Measurements from ENCODE around the gene TXLNA.

TXLNA gene

GRCh38 chr1:32221980-32222755 lies 42.7 kb downstream of the TXLNA start, which contains the start of the genes EIF3I and TMEM234:
EIF3I (plus strand) TSS chr1:32222407; CDS start chr1:32222442, 35 bp downstream.
TMEM234 (minus strand) TSS chr1:32222353; CDS start chr1:32222322, 31 bp downstream.
- H3K27me3 ChIP-seq (ENCODE audit: control insufficient read depth in 5 of 5, insufficient read depth in 4 of 5, low read length in 5 of 5): no peaks in the 10 kb centered on the region
- H3K4me1 ChIP-seq (ENCODE audit: control insufficient read depth in 5 of 5, insufficient read depth in 5 of 5, low read length in 5 of 5): peaks cover 7 to 32% (median 28%) of the 10 kb centered on the region in 5 donors
- peak within 1 kb of the TSS; percentile 90 to 98 (median 96) for H3K9ac ChIP-seq (ENCODE audit: low read length in 5 of 5)
- H3K9me3 ChIP-seq (ENCODE audit: control insufficient read depth in 5 of 5, low read length in 5 of 5): no peaks in the 10 kb centered on the region
- peak within 1 kb of the TSS; percentile 88 to 98 (median 93) for H3K4me3 ChIP-seq (ENCODE audit: low read depth in 1 of 5, low read length in 5 of 5)
- peaks cover 0 to 50% (median 32%) of the 10 kb centered on the region in 5 donors for H3K36me3 ChIP-seq (ENCODE audit: control insufficient read depth in 5 of 5, insufficient read depth in 5 of 5, low read length in 5 of 5)
- H3K27ac ChIP-seq (ENCODE audit: low read depth, low read length): peak within 1 kb of the TSS; percentile 97

- H3K27ac ChIP-seq (ENCODE audit: low read depth, low read length): peak overlapping the region; percentile 97
- peak overlapping the region in 4 of 5 donors; percentile 26 to 71 (median 60) for H3K9ac ChIP-seq (ENCODE audit: low read length in 5 of 5)
- no peaks in the 10 kb centered on the region for H3K9me3 ChIP-seq (ENCODE audit: control insufficient read depth in 5 of 5, low read length in 5 of 5)
- peaks cover 4 to 54% (median 41%) of the 10 kb centered on the region in 5 donors for H3K36me3 ChIP-seq (ENCODE audit: control insufficient read depth in 5 of 5, insufficient read depth in 5 of 5, low read length in 5 of 5)
- peaks cover 7 to 32% (median 28%) of the 10 kb centered on the region in 5 donors for H3K4me1 ChIP-seq (ENCODE audit: control insufficient read depth in 5 of 5, insufficient read depth in 5 of 5, low read length in 5 of 5)
- no peaks in the 10 kb centered on the region for H3K27me3 ChIP-seq (ENCODE audit: control insufficient read depth in 5 of 5, insufficient read depth in 4 of 5, low read length in 5 of 5)
- H3K4me3 ChIP-seq (ENCODE audit: low read depth in 1 of 5, low read length in 5 of 5): peak overlapping the region in 4 of 5 donors; percentile 32 to 95 (median 72)
Observed at GRCh38 chr1:32223683-32224082, 44.2 kb downstream of the TXLNA start.

DNA sequence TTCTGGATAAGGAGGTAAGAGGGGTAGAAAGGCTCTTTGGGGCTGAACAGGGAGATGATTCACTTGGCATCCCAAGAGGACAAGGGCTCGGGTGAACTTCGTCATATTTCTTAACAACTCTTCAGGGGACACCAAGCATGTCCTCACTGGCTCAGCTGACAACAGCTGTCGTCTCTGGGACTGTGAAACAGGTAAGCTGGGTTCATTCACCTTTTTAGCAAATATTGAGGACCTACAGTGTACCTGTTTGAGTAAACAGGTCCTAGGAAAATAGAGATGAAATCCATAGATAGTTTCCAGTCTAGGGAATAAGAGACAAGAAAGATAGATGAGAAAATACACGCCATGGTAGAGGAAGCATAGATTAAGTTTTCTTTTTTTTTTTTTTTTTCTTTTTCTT lies 44.8 kb downstream of the TXLNA start:
- Histone ChIP-seq H3K9me3 (ENCODE audit: control insufficient read depth in 5 of 5, low read length in 5 of 5) (no peaks in the 10 kb centered on the region), H3K4me3 (ENCODE audit: low read depth in 1 of 5, low read length in 5 of 5) (peak overlapping the region in 4 of 5 donors; percentile 0 to 93 (median 42)), H3K36me3 (ENCODE audit: control insufficient read depth in 5 of 5, insufficient read depth in 5 of 5, low read length in 5 of 5) (peaks cover 4 to 56% (median 43%) of the 10 kb centered on the region in 5 donors), H3K27ac (ENCODE audit: low read depth, low read length) (peak overlapping the region; percentile 97), H3K9ac (ENCODE audit: low read length in 5 of 5) (peak overlapping the region in 2 of 5 donors; percentile 38 to 71), H3K27me3 (ENCODE audit: control insufficient read depth in 5 of 5, insufficient read depth in 4 of 5, low read length in 5 of 5) (no peaks in the 10 kb centered on the region), H3K4me1 (ENCODE audit: control insufficient read depth in 5 of 5, insufficient read depth in 5 of 5, low read length in 5 of 5) (peaks cover 7 to 32% (median 28%) of the 10 kb centered on the region in 5 donors)

- Histone ChIP-seq H3K36me3 (ENCODE audit: control insufficient read depth in 5 of 5, insufficient read depth in 5 of 5, low read length in 5 of 5) (peaks cover 6 to 81% (median 65%) of the 10 kb centered on the region in 5 donors), H3K27ac (ENCODE audit: low read depth, low read length) (no peak overlapping the region), H3K27me3 (ENCODE audit: control insufficient read depth in 5 of 5, insufficient read depth in 4 of 5, low read length in 5 of 5) (no peaks in the 10 kb centered on the region), H3K4me1 (ENCODE audit: control insufficient read depth in 5 of 5, insufficient read depth in 5 of 5, low read length in 5 of 5) (peaks cover 1 to 5% (median 5%) of the 10 kb centered on the region in 5 donors), H3K9me3 (ENCODE audit: control insufficient read depth in 5 of 5, low read length in 5 of 5) (no peaks in the 10 kb centered on the region), H3K9ac (ENCODE audit: low read length in 5 of 5) (no peak overlapping the region), H3K4me3 (ENCODE audit: low read depth in 1 of 5, low read length in 5 of 5) (no peak overlapping the region)
Observed at GRCh38 chr1:32228771-32229170, 49.3 kb downstream of the TXLNA start.

DNA sequence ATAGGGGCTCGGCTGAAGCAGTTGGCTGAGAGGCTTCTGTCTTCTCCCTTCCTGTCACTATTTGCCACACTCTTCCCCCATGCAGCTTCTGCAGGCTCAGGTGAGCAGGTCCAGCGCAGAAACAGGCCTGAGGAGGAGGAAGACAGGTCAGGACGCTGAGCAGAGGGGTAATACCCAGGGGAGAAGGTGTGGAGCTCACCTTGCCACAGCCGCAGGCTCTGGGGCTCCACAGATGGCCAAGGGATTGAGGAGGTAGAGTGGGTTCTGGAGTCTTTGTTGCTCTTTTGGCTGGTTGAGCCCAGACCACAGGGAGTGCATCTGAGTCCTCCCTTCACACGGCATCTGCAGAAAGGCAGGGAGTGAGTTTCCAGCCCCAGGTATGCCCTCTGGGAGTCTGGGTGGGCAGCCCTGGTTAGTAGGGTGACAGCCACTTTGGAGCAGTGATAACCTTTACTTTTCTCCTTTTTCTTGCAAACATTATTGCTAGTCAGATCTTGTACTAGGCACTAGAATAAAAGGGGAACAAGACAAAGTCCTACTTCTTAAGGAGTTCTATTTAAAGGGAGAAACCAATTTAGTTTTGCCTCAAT lies 52.5 kb downstream of the TXLNA start:
- Histone ChIP-seq H3K27me3 (ENCODE audit: control insufficient read depth in 5 of 5, insufficient read depth in 4 of 5, low read length in 5 of 5) (no peaks in the 10 kb centered on the region), H3K27ac (ENCODE audit: low read depth, low read length) (no peak overlapping the region), H3K36me3 (ENCODE audit: control insufficient read depth in 5 of 5, insufficient read depth in 5 of 5, low read length in 5 of 5) (peaks cover 6 to 67% (median 59%) of the 10 kb centered on the region in 5 donors), H3K4me3 (ENCODE audit: low read depth in 1 of 5, low read length in 5 of 5) (no peak overlapping the region), H3K9me3 (ENCODE audit: control insufficient read depth in 5 of 5, low read length in 5 of 5) (no peaks in the 10 kb centered on the region), H3K4me1 (ENCODE audit: control insufficient read depth in 5 of 5, insufficient read depth in 5 of 5, low read length in 5 of 5) (no peaks in the 10 kb centered on the region), H3K9ac (ENCODE audit: low read length in 5 of 5) (no peak overlapping the region)

GRCh38 chr1:32232558-32233304 lies 53.3 kb downstream of the TXLNA start:
- Histone ChIP-seq H3K27me3 (ENCODE audit: control insufficient read depth in 5 of 5, insufficient read depth in 4 of 5, low read length in 5 of 5) (no peaks in the 10 kb centered on the region), H3K9ac (ENCODE audit: low read length in 5 of 5) (no peak overlapping the region), H3K9me3 (ENCODE audit: control insufficient read depth in 5 of 5, low read length in 5 of 5) (no peaks in the 10 kb centered on the region), H3K27ac (ENCODE audit: low read depth, low read length) (no peak overlapping the region), H3K36me3 (ENCODE audit: control insufficient read depth in 5 of 5, insufficient read depth in 5 of 5, low read length in 5 of 5) (peaks cover 6 to 62% (median 53%) of the 10 kb centered on the region in 5 donors), H3K4me3 (ENCODE audit: low read depth in 1 of 5, low read length in 5 of 5) (no peak overlapping the region), H3K4me1 (ENCODE audit: control insufficient read depth in 5 of 5, insufficient read depth in 5 of 5, low read length in 5 of 5) (no peaks in the 10 kb centered on the region)

- Histone ChIP-seq H3K9me3 (ENCODE audit: control insufficient read depth in 5 of 5, low read length in 5 of 5) (no peaks in the 10 kb centered on the region), H3K4me1 (ENCODE audit: control insufficient read depth in 5 of 5, insufficient read depth in 5 of 5, low read length in 5 of 5) (peaks cover 0 to 2% (median under 1%) of the 10 kb centered on the region in 5 donors), H3K9ac (ENCODE audit: low read length in 5 of 5) (no peak overlapping the region), H3K27me3 (ENCODE audit: control insufficient read depth in 5 of 5, insufficient read depth in 4 of 5, low read length in 5 of 5) (no peaks in the 10 kb centered on the region), H3K4me3 (ENCODE audit: low read depth in 1 of 5, low read length in 5 of 5) (no peak overlapping the region), H3K36me3 (ENCODE audit: control insufficient read depth in 5 of 5, insufficient read depth in 5 of 5, low read length in 5 of 5) (peaks cover under 1 to 43% (median 39%) of the 10 kb centered on the region in 5 donors), H3K27ac (ENCODE audit: low read depth, low read length) (no peak overlapping the region)
Observed at GRCh38 chr1:32234792-32235191, 55.3 kb downstream of the TXLNA start.

GRCh38 chr1:32239337-32239736 lies 59.9 kb downstream of the TXLNA start:
- Histone ChIP-seq H3K4me1 (ENCODE audit: control insufficient read depth in 5 of 5, insufficient read depth in 5 of 5, low read length in 5 of 5) (peaks cover 0 to 33% (median 28%) of the 10 kb centered on the region in 5 donors), H3K27ac (ENCODE audit: low read depth, low read length) (peak overlapping the region; percentile 57), H3K4me3 (ENCODE audit: low read depth in 1 of 5, low read length in 5 of 5) (no peak overlapping the region), H3K36me3 (ENCODE audit: control insufficient read depth in 5 of 5, insufficient read depth in 5 of 5, low read length in 5 of 5) (peaks cover 0 to 12% (median 7%) of the 10 kb centered on the region in 5 donors), H3K27me3 (ENCODE audit: control insufficient read depth in 5 of 5, insufficient read depth in 4 of 5, low read length in 5 of 5) (peaks cover 0 to 8% (median 0%) of the 10 kb centered on the region in 5 donors), H3K9ac (ENCODE audit: low read length in 5 of 5) (no peak overlapping the region), H3K9me3 (ENCODE audit: control insufficient read depth in 5 of 5, low read length in 5 of 5) (no peaks in the 10 kb centered on the region)

DNA sequence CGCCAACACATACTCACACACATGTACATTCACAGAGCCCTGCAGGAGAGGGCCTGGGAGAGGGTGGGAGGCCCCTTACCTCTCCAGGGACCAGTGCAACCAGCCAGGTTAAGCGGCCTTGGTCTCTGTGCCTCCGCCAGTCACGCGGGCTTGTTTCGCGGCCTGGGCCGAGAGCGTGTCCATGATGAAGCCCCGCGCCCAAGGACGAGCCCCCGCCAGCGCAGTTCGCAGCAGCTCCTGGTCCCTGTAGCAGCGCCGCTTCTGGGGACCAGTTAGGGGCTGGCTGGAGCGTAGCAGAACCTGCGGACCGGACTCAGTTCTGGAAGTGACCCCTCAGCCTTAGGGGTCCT lies 60.3 kb downstream of the TXLNA start:
- peak overlapping the region in 1 of 5 donors; percentile 63 for H3K9ac ChIP-seq (ENCODE audit: low read length in 5 of 5)
- peak overlapping the region in 4 of 5 donors; percentile 73 to 81 (median 78) for H3K4me3 ChIP-seq (ENCODE audit: low read depth in 1 of 5, low read length in 5 of 5)
- H3K27me3 ChIP-seq (ENCODE audit: control insufficient read depth in 5 of 5, insufficient read depth in 4 of 5, low read length in 5 of 5): peaks cover 0 to 8% (median 0%) of the 10 kb centered on the region in 5 donors
- H3K36me3 ChIP-seq (ENCODE audit: control insufficient read depth in 5 of 5, insufficient read depth in 5 of 5, low read length in 5 of 5): peaks cover 0 to 8% (median 3%) of the 10 kb centered on the region in 5 donors
- H3K9me3 ChIP-seq (ENCODE audit: control insufficient read depth in 5 of 5, low read length in 5 of 5): no peaks in the 10 kb centered on the region
- H3K27ac ChIP-seq (ENCODE audit: low read depth, low read length): peak overlapping the region; percentile 57
- peaks cover 0 to 33% (median 28%) of the 10 kb centered on the region in 5 donors for H3K4me1 ChIP-seq (ENCODE audit: control insufficient read depth in 5 of 5, insufficient read depth in 5 of 5, low read length in 5 of 5)
